Epithelial cell of umbilical artery (primary cell): ENCODE measurements around the gene ATP12A. TPM values are rescaled to one million over a fixed set of nuclear protein-coding genes. Genes with fewer than 3 reads are reported as not detected.

Source experiments
- total RNA-seq: library from RNA; depleted of rRNA; stranded (reverse); fragments of >200 nt; gene quantifications from 2 replicates; pipeline ENCODE4 v1.2.3, GENCODE V29; 2014

ATP12A gene
- not detected in 2 replicates for total RNA-seq

DNA sequence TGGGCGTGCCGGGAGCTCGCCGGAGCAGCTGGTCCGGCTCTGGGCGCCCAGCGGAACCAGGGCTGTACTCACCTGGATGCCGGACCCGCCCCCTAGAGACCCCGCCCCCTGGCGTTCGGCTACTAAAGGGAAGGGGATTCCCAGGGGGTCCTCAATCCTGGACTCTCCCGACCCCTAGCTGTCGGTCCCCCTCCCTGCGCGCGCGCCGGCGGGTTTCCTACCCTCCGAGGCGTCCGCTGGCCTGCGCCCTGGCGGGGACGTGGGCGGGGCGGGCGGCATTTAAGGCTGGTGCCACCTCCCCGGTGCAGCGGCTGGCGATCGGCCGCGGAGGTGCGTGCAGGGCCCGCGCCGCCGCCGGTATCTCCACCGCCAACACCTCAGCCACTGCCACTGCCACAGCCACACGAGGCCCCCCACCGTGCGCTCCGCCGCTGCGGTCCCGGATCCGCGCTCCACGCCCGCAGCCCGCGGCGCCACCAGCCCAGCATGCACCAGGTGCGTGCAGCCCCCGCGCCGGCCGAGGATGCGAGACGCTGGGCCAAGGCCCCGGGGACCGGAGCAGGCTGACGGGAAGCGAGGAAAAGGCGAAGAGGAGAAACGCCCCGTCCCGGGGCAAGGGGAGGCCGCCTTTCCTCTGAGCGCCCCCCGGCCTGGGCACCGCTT lies at the start of gene ATP12A:
TSS of gene ATP12A (plus strand) at position 151 of the 663 bp plus-strand sequence. CDS start at position 487, 336 bp downstream.

Other genes with a start within 250 kb of the ATP12A start
- 47.1 and 64.1 TPM in 2 replicates for gene PARP4, start 167.6 kb upstream of the ATP12A start, total RNA-seq
- not detected in 2 replicates for gene RNF17, start 83.8 kb downstream of the ATP12A start, total RNA-seq